Activated T-cell treated with anti-CD3 and anti-CD28 coated beads, Interleukin-2, amount 50 U/mL, for 72 hours (primary cell): ENCODE results near the gene UCP1. TPM values are rescaled to one million over a fixed set of nuclear protein-coding genes. Genes with fewer than 3 reads are reported as not detected.

ENCODE experiments used
- ATAC-seq, 2 donors: fragments of 150-1000 bp; cut with Tn5 transposase; replicated peaks in 1 of 2; 2 replicates each; pipeline ENCODE4 v1.10.0; 2021; ENCODE audit warnings: moderate library complexity in 2 of 2, mild to moderate bottlenecking in 1 of 2
- DNase-seq, 2 donors: peaks; one replicate each; pipeline ENCODE4 v3.0.0; 2021 to 2022; ENCODE audit warnings: mixed read lengths in 1 of 2
- H3K27ac Mint-ChIP-seq: one replicate; pipeline ENCODE4 v1.8.0; 2022; ENCODE audit warnings: mild to moderate bottlenecking, moderate library complexity, mixed read lengths
- H3K27me3 Mint-ChIP-seq: one replicate; pipeline ENCODE4 v1.8.0; 2022; ENCODE audit warnings: low read depth, mixed read lengths
- H3K36me3 Mint-ChIP-seq, 2 donors: one replicate each; pipeline ENCODE4 v1.8.0; 2022; ENCODE audit warnings: mixed read lengths in 2 of 2, mild to moderate bottlenecking in 1 of 2; ENCODE audit not compliant: insufficient read depth in 2 of 2
- H3K4me1 Mint-ChIP-seq: one replicate; pipeline ENCODE4 v1.8.0; 2022; ENCODE audit warnings: low read depth, mixed read lengths
- H3K4me3 Mint-ChIP-seq, 2 donors: one replicate each; pipeline ENCODE4 v1.8.0; 2022; ENCODE audit warnings: mild to moderate bottlenecking in 2 of 2, mixed read lengths in 2 of 2, moderate library complexity in 2 of 2
- H3K9me3 Mint-ChIP-seq, 2 donors: one replicate each; pipeline ENCODE4 v1.8.0; 2022; ENCODE audit warnings: mixed read lengths in 2 of 2
- total RNA-seq, 2 donors: library from RNA; stranded (reverse); gene quantifications; one replicate each; pipeline ENCODE4 v1.2.3, GENCODE V29; 2022

Gene UCP1
- not detected for total RNA-seq

DNA sequence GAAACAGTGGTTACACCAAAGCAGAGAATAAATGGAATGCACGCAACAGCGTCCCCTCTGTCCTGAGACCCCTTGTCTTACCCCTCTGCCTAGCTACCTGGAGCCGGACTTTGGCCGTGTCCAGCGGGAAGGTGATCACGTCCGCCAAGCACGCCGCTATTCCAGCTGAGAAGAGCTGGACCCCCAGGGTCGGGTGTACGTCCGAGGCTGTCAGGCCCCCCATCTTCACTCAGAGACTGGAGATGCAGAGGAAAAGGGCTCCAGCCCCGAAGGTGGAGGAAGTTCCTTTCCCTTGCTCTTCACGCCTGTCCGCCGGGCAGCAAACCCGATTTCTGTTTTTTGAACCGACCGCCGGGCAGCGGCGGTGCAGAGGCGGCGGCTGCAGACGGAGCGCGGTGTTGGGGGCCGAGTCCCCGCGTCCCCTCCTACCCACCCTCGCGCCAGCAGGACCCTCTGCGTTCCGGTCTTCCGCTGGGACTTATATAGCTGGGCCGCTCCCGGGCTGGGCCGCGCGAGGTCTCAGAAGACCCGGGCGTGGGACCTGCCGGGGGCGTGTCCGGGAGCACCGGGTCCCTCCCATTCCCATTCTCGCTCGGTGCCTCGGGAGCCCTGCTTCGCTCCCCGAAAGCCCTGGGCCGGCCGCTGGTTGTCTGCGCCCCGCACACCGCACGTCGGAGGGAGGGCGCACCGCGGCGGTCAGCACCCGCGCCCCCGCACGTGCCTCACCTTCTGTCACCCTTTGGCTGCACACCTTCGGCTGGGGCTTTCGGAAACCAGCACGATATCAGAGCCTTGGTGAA, at the start of gene UCP1:
Gene UCP1, minus strand, starts transcription at position 455 of the 800 bp plus-strand sequence. Its CDS starts 232 bp downstream, at position 223.
- ATAC-seq (peak; percentile 39 to 58), DNase-seq (peak in 1 of 2 donors; percentile 8)
- peaks cover 37% of the 10 kb centered on the region for H3K27me3 Mint-ChIP-seq
- H3K9me3 Mint-ChIP-seq: peaks cover 4 to 13% of the 10 kb centered on the region in 2 donors
- H3K36me3 Mint-ChIP-seq: peaks cover 6 to 10% of the 10 kb centered on the region in 2 donors
- no peak within 1 kb of the TSS for H3K27ac Mint-ChIP-seq
- peak within 1 kb of the TSS; percentile 77 to 81 for H3K4me3 Mint-ChIP-seq
- H3K4me1 Mint-ChIP-seq: peaks cover 21% of the 10 kb centered on the region

DNA sequence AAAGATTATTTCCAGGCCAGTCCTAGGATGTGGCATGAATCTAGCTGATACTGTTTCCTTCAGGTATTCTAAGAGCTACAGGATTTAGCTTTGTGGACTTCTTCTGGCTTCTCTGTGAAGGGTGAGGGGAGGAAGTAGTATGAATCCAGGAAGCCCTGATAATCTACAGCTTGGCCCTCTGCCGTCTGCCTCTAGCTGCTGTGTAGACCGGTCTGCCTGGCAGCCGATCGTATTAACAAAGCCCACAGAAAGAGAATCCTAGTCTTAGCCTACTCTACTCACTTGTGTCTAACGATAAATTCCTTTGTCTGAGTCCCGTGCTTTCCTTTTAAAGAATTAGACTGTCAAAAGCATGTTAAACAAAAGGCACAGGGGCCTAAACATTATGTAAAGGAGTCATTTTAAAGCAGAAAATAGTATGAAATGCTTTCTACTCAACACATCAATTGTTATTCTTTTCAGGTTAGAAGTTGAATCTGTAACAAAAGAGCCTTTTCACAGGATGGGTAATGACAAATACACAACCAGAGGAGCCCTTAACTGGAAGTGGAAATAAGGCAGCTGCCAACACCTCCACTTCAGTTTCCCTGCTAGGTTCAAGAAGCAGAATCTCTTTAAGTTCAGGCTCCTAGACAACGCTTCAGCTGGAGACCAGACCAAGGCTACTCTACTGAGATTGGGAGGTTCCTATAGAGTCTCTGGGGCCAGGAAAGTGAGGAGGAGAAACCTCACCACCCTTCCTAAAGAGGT, 48.9 kb upstream of the UCP1 start:
- Mint-ChIP-seq H3K4me3 (no peak overlapping the region), H3K4me1 (no peaks in the 10 kb centered on the region), H3K27me3 (no peaks in the 10 kb centered on the region), H3K9me3 (no peaks in the 10 kb centered on the region), H3K27ac (no peak overlapping the region), H3K36me3 (no peaks in the 10 kb centered on the region)
- DNase-seq (no peak), ATAC-seq (no peak)

DNA sequence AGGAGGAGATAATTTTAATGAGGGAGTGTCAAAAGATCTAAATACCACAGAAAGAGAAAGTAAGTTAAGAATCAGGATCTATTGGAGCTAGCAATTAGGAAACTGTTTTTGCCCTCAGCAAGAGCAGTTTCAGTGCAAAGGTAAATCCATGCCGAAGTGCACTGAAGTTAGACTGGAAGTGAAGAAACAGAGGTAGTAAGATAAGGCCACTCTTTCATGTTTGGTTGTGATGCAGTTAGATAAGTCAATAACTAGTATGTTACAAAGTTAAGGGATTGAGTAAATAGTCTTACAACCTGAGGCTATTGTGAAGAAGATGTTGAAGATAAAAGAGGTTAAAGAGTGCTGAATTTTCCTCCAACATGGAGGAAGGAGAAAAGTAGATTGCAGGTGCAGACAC, 46.7 kb upstream of the UCP1 start:
- Mint-ChIP-seq H3K4me3 (no peak overlapping the region), H3K27ac (no peak overlapping the region), H3K36me3 (no peaks in the 10 kb centered on the region), H3K27me3 (no peaks in the 10 kb centered on the region), H3K9me3 (no peaks in the 10 kb centered on the region), H3K4me1 (no peaks in the 10 kb centered on the region)
- DNase-seq (no peak), ATAC-seq (no peak)

DNA sequence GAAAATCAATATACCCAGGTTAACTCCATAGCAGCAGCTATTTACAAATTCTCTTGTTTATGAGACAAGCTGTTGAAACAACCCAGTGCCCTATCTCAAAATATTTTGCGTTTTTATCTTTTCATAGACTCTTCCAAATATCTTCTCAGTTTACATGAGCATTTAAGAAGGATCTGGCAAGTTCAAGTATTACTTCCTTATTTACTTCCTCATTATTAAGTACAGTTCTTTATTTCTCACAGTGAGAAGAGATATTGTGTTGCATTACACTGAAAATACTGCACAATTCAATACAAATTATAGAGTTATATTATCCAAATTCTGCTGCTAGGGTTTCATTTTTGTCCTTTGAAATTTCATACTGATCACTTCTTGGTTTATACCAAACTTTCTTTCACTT, 43.6 kb upstream of the UCP1 start:
- no peaks in the 10 kb centered on the region for H3K36me3 Mint-ChIP-seq
- no peaks in the 10 kb centered on the region for H3K9me3 Mint-ChIP-seq
- no peaks in the 10 kb centered on the region for H3K4me1 Mint-ChIP-seq
- ATAC-seq (no peak), DNase-seq (no peak)
- no peak overlapping the region for H3K4me3 Mint-ChIP-seq
- H3K27ac Mint-ChIP-seq: no peak overlapping the region
- no peaks in the 10 kb centered on the region for H3K27me3 Mint-ChIP-seq

DNA sequence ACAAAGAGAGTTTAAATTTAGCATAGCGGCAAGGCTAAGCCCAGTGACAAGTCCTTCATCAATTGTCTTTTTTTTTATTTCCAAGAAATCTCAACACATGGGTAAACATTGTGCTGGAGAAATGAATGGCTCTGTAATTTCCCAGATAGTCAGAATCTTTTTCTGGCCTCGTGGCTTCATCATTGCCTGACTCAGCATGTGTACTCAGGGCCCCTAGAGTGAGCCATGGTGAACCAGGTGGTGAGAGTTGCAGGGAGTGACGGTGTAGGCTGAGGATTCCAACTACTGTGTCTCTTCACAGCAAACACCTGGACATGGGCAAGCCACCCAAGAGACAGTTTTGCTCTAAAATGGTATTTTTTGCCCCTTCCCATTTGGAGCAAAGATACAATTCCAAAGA, 43.1 kb upstream of the UCP1 start:
- H3K36me3 Mint-ChIP-seq: no peaks in the 10 kb centered on the region
- ATAC-seq (no peak), DNase-seq (no peak)
- no peak overlapping the region for H3K27ac Mint-ChIP-seq
- H3K27me3 Mint-ChIP-seq: no peaks in the 10 kb centered on the region
- H3K9me3 Mint-ChIP-seq: no peaks in the 10 kb centered on the region
- no peaks in the 10 kb centered on the region for H3K4me1 Mint-ChIP-seq
- H3K4me3 Mint-ChIP-seq: no peak overlapping the region

- no peaks in the 10 kb centered on the region for H3K36me3 Mint-ChIP-seq
- ATAC-seq (peak; percentile 34 to 55), DNase-seq (no peak)
- H3K4me3 Mint-ChIP-seq: no peak overlapping the region
- no peaks in the 10 kb centered on the region for H3K4me1 Mint-ChIP-seq
- H3K27me3 Mint-ChIP-seq: no peaks in the 10 kb centered on the region
- H3K27ac Mint-ChIP-seq: no peak overlapping the region
- H3K9me3 Mint-ChIP-seq: no peaks in the 10 kb centered on the region
These were observed 41.0 kb upstream of the UCP1 start for GRCh38 chr4:140609548-140610425.

- Mint-ChIP-seq H3K36me3 (no peaks in the 10 kb centered on the region), H3K27me3 (peaks cover 1% of the 10 kb centered on the region), H3K4me3 (no peak overlapping the region), H3K27ac (no peak overlapping the region), H3K9me3 (no peaks in the 10 kb centered on the region), H3K4me1 (no peaks in the 10 kb centered on the region)
- DNase-seq (no peak), ATAC-seq (no peak)
These were observed 39.1 kb upstream of the UCP1 start for GRCh38 chr4:140607852-140608251.

DNA sequence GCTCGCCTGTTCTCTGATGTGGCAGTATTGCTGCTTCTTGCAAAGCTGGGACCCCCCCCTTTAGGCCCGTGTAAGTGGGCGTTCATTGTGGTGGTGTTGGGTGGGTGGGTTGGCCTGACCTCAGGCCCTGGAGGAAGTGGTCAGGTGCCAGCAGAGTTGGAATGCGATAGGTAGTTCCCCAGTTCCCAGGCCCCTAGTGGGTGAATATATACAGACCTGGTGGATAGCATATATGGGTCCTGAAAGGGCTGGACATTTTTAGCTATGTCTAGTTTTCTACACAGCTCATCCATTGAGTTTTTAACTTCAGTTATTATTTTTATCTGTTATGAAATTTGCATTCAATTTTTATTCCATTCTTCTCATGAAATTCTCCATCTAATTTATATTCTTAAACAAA, 35.8 kb upstream of the UCP1 start:
- ATAC-seq (no peak), DNase-seq (no peak)
- H3K27ac Mint-ChIP-seq: no peak overlapping the region
- no peaks in the 10 kb centered on the region for H3K36me3 Mint-ChIP-seq
- H3K4me1 Mint-ChIP-seq: no peaks in the 10 kb centered on the region
- no peak overlapping the region for H3K4me3 Mint-ChIP-seq
- peaks cover 6% of the 10 kb centered on the region for H3K27me3 Mint-ChIP-seq
- H3K9me3 Mint-ChIP-seq: no peaks in the 10 kb centered on the region

DNA sequence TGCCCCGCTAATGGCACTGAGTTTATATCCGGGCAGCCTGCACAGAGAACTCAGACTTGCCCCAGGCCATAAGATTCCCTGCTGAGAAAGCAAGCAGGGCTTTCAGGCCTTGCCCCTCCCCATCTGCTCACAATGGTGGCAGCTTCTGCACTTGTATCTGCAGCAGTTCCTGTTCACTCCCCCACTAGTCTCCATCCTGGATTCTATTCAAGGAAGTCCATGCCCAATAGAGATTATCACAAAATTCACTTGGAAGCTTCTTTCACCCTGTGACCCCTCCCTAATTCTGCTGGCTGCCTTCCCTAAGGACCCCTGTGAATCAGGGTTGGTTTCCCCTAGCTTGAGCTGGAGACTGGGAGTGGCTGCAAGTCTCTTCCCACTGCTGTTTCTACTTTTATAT, 34.5 kb upstream of the UCP1 start:
- no peak overlapping the region for H3K4me3 Mint-ChIP-seq
- H3K9me3 Mint-ChIP-seq: no peaks in the 10 kb centered on the region
- H3K36me3 Mint-ChIP-seq: no peaks in the 10 kb centered on the region
- no peaks in the 10 kb centered on the region for H3K4me1 Mint-ChIP-seq
- no peak for ATAC-seq
- H3K27me3 Mint-ChIP-seq: peaks cover 6% of the 10 kb centered on the region
- no peak for DNase-seq
- H3K27ac Mint-ChIP-seq: no peak overlapping the region

DNA sequence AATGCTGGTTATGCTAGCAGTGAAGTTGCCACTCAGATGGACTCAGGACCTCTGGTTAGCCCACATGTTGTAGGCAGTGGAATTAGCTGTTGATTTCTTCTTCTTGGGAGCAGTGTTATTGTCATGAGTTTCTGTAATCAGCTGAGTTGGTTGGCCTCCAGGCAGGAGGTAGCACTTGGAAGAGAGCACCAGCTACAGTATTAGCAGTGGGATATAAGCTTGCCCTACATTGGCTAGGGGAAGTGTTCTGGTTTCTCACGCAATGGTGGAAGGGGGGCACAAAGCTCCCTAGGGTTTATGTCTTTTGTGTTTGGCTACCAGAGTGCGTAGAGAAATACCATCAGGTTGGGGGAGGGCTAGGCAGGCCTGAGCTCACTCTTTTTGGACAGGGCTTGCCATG, 34.0 kb upstream of the UCP1 start:
- Mint-ChIP-seq H3K4me1 (no peaks in the 10 kb centered on the region), H3K4me3 (no peak overlapping the region), H3K27ac (no peak overlapping the region), H3K36me3 (no peaks in the 10 kb centered on the region), H3K9me3 (no peaks in the 10 kb centered on the region), H3K27me3 (peaks cover 6% of the 10 kb centered on the region)
- no peak for ATAC-seq
- no peak for DNase-seq

GRCh38 chr4:140600408-140600807, 31.6 kb upstream of the UCP1 start:
- no peak for DNase-seq
- Mint-ChIP-seq H3K36me3 (no peaks in the 10 kb centered on the region), H3K27me3 (peaks cover 6% of the 10 kb centered on the region), H3K4me1 (no peaks in the 10 kb centered on the region), H3K9me3 (no peaks in the 10 kb centered on the region), H3K4me3 (no peak overlapping the region), H3K27ac (no peak overlapping the region)
- ATAC-seq: no peak

- Mint-ChIP-seq H3K9me3 (peaks cover 4 to 5% of the 10 kb centered on the region in 2 donors), H3K27ac (no peak overlapping the region), H3K36me3 (peaks cover 0 to 4% of the 10 kb centered on the region in 2 donors), H3K4me1 (peaks cover 6% of the 10 kb centered on the region), H3K27me3 (peaks cover 43% of the 10 kb centered on the region), H3K4me3 (no peak overlapping the region)
- DNase-seq: no peak
- no peak for ATAC-seq
These were observed 26.3 kb upstream of the UCP1 start for GRCh38 chr4:140595065-140595464.

- ATAC-seq (no peak), DNase-seq (no peak)
- no peaks in the 10 kb centered on the region for H3K36me3 Mint-ChIP-seq
- H3K4me3 Mint-ChIP-seq: no peak overlapping the region
- H3K9me3 Mint-ChIP-seq: no peaks in the 10 kb centered on the region
- peak overlapping the region; percentile 3 for H3K27ac Mint-ChIP-seq
- H3K4me1 Mint-ChIP-seq: no peaks in the 10 kb centered on the region
- peaks cover 24% of the 10 kb centered on the region for H3K27me3 Mint-ChIP-seq
These were observed 15.7 kb upstream of the UCP1 start for GRCh38 chr4:140584439-140584838.
